HG03460 (cell line): ENCODE measurements around the gene OR5B21.

Experiments
- ATAC-seq: cut with Tn5 transposase; IDR thresholded peaks from one replicate; pipeline ENCODE4 v1.9.1; 2021; ENCODE audit not compliant: unreplicated experiment

Gene OR5B21

DNA sequence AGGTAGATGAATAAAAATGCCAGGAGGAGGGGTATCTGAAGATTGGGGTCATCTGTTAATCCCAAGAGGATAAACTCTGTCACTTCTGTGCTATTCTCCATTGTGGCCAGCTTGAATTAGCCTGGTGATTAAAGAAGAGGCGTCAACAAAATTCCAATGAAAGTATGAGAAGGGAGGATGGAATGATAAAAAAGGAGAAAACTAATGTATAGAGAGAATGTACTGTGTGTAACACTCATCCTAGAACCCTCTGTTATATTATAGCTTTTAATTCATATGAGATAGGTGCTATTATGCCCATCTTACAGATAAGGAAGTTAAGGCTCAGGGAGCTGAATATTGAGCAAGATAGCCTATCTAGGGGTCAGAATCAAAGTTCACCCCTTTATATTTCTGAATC lies at the start of gene OR5B21:
Gene OR5B21 (minus strand): TSS at position 101 of the 400 bp plus-strand sequence. CDS start 0 bp downstream, at position 101.
- no peak for ATAC-seq

DNA sequence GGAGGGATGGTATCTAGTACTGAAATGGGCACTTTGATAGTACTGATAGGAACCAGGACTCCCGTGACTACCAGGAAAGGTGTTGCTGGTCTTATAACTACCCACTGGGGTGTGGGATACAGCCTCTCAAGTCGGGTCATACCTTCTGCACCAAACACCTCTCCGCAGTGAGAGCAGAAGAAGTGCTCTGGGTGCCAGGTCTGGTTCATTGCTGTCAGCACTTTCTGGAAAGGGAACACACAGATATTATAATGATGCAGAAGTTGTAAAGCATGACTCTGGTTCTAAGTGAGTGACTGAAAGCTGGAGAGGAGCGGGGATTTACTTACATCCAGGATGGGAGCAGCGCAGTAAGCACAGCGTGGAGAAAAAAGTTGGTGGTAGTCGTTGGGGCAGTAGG lies 41.7 kb upstream of the OR5B21 start:
- ATAC-seq = no peak

- no peak for ATAC-seq
These were observed 38.9 kb upstream of the OR5B21 start for GRCh38 chr11:58546841-58547240.

GRCh38 chr11:58531865-58532341 lies 24.0 kb upstream of the OR5B21 start:
- no peak for ATAC-seq

DNA sequence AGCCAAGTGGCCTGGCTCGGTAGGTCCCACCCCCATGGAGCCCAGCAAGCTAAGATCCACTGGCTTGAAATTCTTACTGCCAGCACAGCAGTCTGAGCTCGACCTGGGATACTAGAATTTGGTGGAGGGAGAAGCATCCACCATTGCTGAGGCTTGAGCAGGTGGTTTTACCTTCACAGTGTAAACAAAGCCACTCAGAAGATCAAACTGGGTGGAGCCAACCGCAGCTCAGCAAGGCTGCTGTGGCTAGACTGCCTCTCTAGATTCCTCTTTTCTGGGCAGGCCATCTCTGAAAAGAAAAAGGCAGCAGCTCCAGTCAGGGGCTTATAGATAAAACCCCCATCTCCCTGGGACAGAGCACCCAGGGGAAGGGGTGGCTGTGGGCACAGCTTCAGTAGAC lies 22.3 kb upstream of the OR5B21 start:
- ATAC-seq = no peak

DNA sequence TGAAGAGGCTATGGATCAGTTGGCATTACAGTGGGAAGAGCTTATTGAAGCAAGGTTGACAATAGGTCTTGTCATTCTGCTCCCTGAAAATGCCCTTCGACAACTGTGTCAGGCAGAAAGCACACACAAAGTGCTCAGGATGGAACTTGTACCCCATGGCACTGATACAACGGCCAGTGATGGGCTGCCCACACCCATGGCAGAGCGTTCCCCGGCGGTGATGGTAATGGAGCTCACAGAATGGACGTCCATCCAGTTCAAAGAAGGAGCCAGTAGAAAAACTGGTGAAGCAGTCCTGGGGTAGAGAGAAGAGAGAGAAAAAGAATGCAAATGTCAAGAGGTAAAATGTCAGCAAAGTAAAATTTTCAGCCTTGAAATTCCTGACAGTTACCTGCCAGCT lies 19.5 kb upstream of the OR5B21 start:
- no peak for ATAC-seq

GRCh38 chr11:58526721-58527120 lies 18.8 kb upstream of the OR5B21 start:
- no peak for ATAC-seq

GRCh38 chr11:58525037-58525614 lies 17.2 kb upstream of the OR5B21 start:
- ATAC-seq = peak; percentile 94

DNA sequence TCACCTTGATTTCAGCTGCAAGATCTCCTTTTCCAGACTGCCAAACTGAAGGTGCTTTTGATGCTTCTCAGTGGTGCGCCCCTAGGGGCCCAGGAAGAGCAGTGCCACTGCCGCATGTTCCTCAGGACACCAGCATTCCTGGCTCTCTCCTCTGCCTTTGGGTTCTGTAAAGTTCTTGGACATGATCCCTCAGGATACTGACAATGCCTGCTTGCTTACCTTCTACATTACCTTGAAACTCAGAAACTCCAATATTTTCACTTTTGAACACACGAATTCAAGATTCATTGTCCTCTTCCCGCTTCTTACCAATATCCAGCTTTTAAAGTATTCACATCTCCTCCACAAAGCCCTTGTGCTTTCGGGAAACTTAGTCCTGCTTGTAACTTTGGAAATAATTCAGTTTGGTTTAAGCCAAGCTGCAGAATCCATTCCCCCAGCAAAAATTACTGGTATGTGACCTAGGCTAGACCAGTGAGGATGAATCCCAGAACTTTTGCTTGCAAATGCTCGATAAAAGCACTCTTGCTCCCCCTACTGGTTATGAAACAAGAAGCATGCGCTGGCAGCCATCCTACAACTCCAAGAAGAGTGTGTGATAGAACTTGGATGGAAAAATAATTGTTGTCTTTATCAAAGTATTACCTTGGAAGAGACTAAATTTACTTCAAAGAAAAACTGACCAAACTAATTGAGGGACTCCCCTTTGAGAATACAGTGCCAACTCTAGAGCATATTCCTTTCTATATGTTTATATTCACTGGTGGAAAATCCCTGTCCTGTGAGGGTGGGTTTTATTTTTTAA lies 16.5 kb upstream of the OR5B21 start:
- peak; percentile 37 for ATAC-seq

- no peak for ATAC-seq
These were observed 6.0 kb upstream of the OR5B21 start for GRCh38 chr11:58513747-58514367.

- ATAC-seq = no peak
These were observed 3.7 kb upstream of the OR5B21 start for GRCh38 chr11:58511636-58512035.

DNA sequence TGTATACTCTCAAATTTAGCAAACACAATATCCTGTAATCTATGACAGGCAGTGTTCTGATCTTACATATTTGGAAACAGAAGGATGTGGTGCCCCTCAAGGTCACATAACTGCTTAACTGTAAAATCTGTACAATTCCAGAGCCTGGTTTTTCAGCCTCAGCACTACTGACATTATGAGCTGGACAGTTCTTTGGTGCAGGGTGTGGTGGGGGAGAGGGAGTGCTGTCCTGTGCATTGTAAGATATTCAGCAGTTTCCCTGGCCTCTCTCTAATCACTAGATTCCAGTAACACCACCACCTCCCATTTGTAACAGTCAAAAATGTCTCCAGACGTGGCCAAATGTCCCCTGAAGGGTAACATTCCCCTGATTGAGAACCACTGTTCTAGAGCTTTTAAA lies 1.8 kb upstream of the OR5B21 start:
- no peak for ATAC-seq

DNA sequence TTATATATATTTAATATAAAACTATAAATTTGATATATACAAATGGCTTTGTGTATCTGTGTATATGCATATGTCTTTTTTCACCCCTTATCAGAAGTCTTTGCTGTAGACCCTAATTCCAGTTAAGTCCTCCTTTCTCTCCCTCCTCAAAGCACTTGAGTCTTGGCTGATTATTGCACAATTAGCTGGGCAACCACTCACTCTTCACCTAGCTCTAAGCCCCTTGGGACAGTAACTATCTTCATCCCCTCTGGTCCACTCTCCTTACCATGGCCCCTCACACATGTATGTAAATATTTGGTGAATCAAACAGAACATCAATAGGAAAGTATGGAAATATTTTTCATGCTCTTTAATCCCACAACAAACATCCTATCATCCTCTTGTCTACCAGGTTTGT lies 909 bp upstream of the OR5B21 start:
- no peak for ATAC-seq

DNA sequence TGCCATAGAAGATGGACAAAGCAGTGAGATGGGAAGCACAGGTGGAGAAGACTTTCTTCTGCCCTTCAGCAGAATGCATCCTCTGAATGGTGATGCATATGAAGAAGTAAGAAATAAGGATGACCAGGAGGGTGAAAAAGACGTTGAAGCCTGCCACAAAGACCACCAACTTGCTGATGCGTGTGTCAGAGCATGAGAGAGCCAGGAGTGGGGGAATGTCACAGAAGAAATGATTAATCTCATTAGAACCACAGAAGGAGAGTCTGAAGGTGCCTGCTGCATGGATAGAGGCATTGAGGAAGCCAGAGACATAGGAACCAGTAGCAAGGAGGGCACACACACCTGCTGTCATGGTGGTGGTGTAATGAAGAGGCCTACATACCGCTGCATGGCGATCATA lies 550 bp downstream of the OR5B21 start:
- no peak for ATAC-seq

DNA sequence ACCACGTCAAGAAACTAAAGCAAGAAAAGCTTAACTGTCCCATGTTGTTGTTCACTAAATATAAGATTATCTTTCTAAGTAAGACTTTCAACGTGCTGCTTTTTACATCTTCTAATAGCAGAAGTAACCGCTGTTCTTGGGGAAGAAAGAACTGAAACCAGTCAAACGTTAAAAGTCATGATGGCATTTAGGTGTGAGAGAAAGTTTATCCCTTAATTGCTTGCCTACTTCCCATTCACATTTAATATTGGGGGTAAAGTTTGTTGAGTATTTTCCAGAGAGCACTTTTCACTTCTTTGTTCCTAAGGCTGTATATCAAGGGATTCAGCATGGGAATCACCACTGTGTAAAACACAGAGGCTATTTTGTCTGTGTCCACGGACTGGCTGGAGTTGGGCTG lies 970 bp downstream of the OR5B21 start:
- no peak for ATAC-seq

GRCh38 chr11:58505849-58506248 lies 2.1 kb downstream of the OR5B21 start:
- ATAC-seq = no peak

GRCh38 chr11:58504232-58504631 lies 3.7 kb downstream of the OR5B21 start:
- no peak for ATAC-seq

- ATAC-seq = peak; percentile 92
These were observed 4.5 kb downstream of the OR5B21 start for GRCh38 chr11:58503361-58503856.

DNA sequence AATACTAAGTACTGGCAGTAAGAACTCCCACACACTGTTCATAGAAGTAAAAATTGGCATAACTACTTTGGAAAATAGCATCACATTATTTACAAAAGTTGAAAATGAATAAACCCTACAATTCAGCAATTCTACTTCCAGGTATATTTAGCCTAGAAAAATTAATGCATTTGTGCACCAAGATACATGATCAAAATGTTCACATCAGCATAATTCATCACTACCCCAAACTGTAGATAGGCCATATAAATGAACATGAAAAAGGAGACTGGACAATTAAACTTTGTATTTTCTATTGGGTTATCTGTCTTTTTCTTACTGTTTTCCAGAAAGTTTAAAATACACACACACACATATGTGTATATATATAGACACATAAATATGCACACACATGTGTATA lies 5.9 kb downstream of the OR5B21 start:
- no peak for ATAC-seq

DNA sequence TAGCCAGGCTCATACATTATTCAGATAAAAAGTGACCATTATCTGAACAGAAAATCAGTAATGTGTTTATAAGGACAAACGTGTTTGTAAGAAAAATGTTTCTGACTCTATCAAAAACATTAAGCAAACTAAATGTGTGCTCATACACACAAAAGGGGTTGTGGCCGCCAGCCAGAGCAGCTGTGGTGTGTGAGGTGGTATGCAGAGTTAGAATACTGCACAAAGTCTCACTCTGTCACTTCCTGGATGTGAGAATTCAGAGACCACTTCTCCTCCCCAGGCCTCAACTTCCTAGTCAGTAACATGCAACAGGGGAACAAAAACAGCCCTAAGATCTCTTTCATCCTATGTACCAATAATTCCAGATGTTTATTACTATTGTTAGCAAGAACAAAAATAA lies 9.4 kb downstream of the OR5B21 start:
- ATAC-seq = no peak

- ATAC-seq = no peak
These were observed 10.0 kb downstream of the OR5B21 start for GRCh38 chr11:58497951-58498350.

GRCh38 chr11:58495906-58496305 lies 12.0 kb downstream of the OR5B21 start:
- ATAC-seq = no peak
